ENCODE results near the gene BTBD19. TPM values are rescaled to one million over a fixed set of nuclear protein-coding genes. Genes with fewer than 3 reads are reported as not detected.
"Not testable (repeated sequence)": the region's sequence is repeated elsewhere in the genome, so short reads cannot be mapped to it uniquely, and the experiment has no call there.

Gene BTBD19
- total and polyA plus RNA-seq, 4 donors = 5.1 to 41.1 (median 36.9) TPM

GRCh38 chr1:44811234-44811633, 2.9 kb downstream of the BTBD19 start:
- Histone ChIP-seq H3K4me3 (ENCODE audit: low read length in 2 of 2) (no peak overlapping the region), H3K36me3 (ENCODE audit: control insufficient read depth in 1 of 2, insufficient read depth in 2 of 2, low read length in 1 of 2) (no peaks in the 10 kb centered on the region), H3K4me1 (ENCODE audit: control insufficient read depth in 1 of 2, insufficient read depth in 2 of 2, low read length in 2 of 2) (peaks cover 0 to 4% of the 10 kb centered on the region in 2 donors), H3K27ac (ENCODE audit: low read depth in 1 of 2, low read length in 2 of 2) (peak overlapping the region; percentile 23 to 56), H3K27me3 (ENCODE audit: control insufficient read depth in 1 of 2, insufficient read depth in 2 of 2, low read length in 1 of 2) (no peaks in the 10 kb centered on the region), H3K9me3 (ENCODE audit: control insufficient read depth, low read length) (no peaks in the 10 kb centered on the region)
- whole genome bisulfite sequencing, 2 donors = 57% methylated on average over 8 of the region's 8 CpGs
- intact Hi-C loops (cut with DNase I) = no loop called here
- DNase-seq (peak in 1 of 2 donors; percentile 26), ATAC-seq (ENCODE audit: low FRiP score) (no peak)

GRCh38 chr1:44812822-44813543, 4.7 kb downstream of the BTBD19 start:
- 80% methylated on average over 47 to 48 of the region's 48 CpGs for WGBS, 2 donors
- Histone ChIP-seq H3K9me3 (ENCODE audit: control insufficient read depth, low read length) (no peaks in the 10 kb centered on the region), H3K4me3 (ENCODE audit: low read length in 2 of 2) (no peak overlapping the region), H3K27ac (ENCODE audit: low read depth in 1 of 2, low read length in 2 of 2) (no peak overlapping the region), H3K4me1 (ENCODE audit: control insufficient read depth in 1 of 2, insufficient read depth in 2 of 2, low read length in 2 of 2) (peaks cover 0 to 4% of the 10 kb centered on the region in 2 donors), H3K36me3 (ENCODE audit: control insufficient read depth in 1 of 2, insufficient read depth in 2 of 2, low read length in 1 of 2) (no peaks in the 10 kb centered on the region), H3K27me3 (ENCODE audit: control insufficient read depth in 1 of 2, insufficient read depth in 2 of 2, low read length in 1 of 2) (no peaks in the 10 kb centered on the region)
- intact Hi-C loops (cut with DNase I) = no loop called here
- peak; percentile 55 to 80 for DNase-seq
- no peak for ATAC-seq (ENCODE audit: low FRiP score)

- ATAC-seq (ENCODE audit: low FRiP score); H3K4me1 ChIP-seq (ENCODE audit: control insufficient read depth in 1 of 2, insufficient read depth in 2 of 2, low read length in 2 of 2); H3K9me3 ChIP-seq (ENCODE audit: control insufficient read depth, low read length); intact Hi-C loops (cut with DNase I); H3K36me3 ChIP-seq (ENCODE audit: control insufficient read depth in 1 of 2, insufficient read depth in 2 of 2, low read length in 1 of 2); H3K27ac ChIP-seq (ENCODE audit: low read depth in 1 of 2, low read length in 2 of 2); H3K27me3 ChIP-seq (ENCODE audit: control insufficient read depth in 1 of 2, insufficient read depth in 2 of 2, low read length in 1 of 2); H3K4me3 ChIP-seq (ENCODE audit: low read length in 2 of 2): not testable (repeated sequence)
- WGBS, 2 donors = 89 to 94% methylated on average over 9 of the region's 9 CpGs
- peak; percentile 15 to 53 for DNase-seq
Observed at GRCh38 chr1:44815926-44816325, 7.6 kb downstream of the BTBD19 start.

GRCh38 chr1:44817307-44817706, 9.0 kb downstream of the BTBD19 start:
- ATAC-seq (ENCODE audit: low FRiP score) (no peak), DNase-seq (no peak)
- H3K4me3 ChIP-seq (ENCODE audit: low read length in 2 of 2) = no peak overlapping the region
- H3K9me3 ChIP-seq (ENCODE audit: control insufficient read depth, low read length) = no peaks in the 10 kb centered on the region
- intact Hi-C loops (cut with DNase I) = no loop called here
- H3K27ac ChIP-seq (ENCODE audit: low read depth in 1 of 2, low read length in 2 of 2) = no peak overlapping the region
- no peaks in the 10 kb centered on the region for H3K4me1 ChIP-seq (ENCODE audit: control insufficient read depth in 1 of 2, insufficient read depth in 2 of 2, low read length in 2 of 2)
- 89 to 94% methylated on average over 2 of the region's 2 CpGs for WGBS, 2 donors
- H3K27me3 ChIP-seq (ENCODE audit: control insufficient read depth in 1 of 2, insufficient read depth in 2 of 2, low read length in 1 of 2) = no peaks in the 10 kb centered on the region
- no peaks in the 10 kb centered on the region for H3K36me3 ChIP-seq (ENCODE audit: control insufficient read depth in 1 of 2, insufficient read depth in 2 of 2, low read length in 1 of 2)

GRCh38 chr1:44817771-44818495, 9.6 kb downstream of the BTBD19 start:
- WGBS, 2 donors = 95 to 96% methylated on average over 11 of the region's 11 CpGs
- Histone ChIP-seq H3K27ac (ENCODE audit: low read depth in 1 of 2, low read length in 2 of 2) (no peak overlapping the region), H3K9me3 (ENCODE audit: control insufficient read depth, low read length) (no peaks in the 10 kb centered on the region), H3K36me3 (ENCODE audit: control insufficient read depth in 1 of 2, insufficient read depth in 2 of 2, low read length in 1 of 2) (no peaks in the 10 kb centered on the region), H3K4me1 (ENCODE audit: control insufficient read depth in 1 of 2, insufficient read depth in 2 of 2, low read length in 2 of 2) (no peaks in the 10 kb centered on the region), H3K4me3 (ENCODE audit: low read length in 2 of 2) (no peak overlapping the region), H3K27me3 (ENCODE audit: control insufficient read depth in 1 of 2, insufficient read depth in 2 of 2, low read length in 1 of 2) (no peaks in the 10 kb centered on the region)
- peak; percentile 25 to 39 for DNase-seq
- ATAC-seq (ENCODE audit: low FRiP score) = no peak
- intact Hi-C loops (cut with DNase I) = no loop called here

- DNase-seq (no peak), ATAC-seq (ENCODE audit: low FRiP score) (no peak)
- peak overlapping the region; percentile 82 to 85 for H3K27ac ChIP-seq (ENCODE audit: low read depth in 1 of 2, low read length in 2 of 2)
- intact Hi-C loops (cut with DNase I) = no loop called here
- no peaks in the 10 kb centered on the region for H3K9me3 ChIP-seq (ENCODE audit: control insufficient read depth, low read length)
- H3K4me1 ChIP-seq (ENCODE audit: control insufficient read depth in 1 of 2, insufficient read depth in 2 of 2, low read length in 2 of 2) = no peaks in the 10 kb centered on the region
- WGBS, 2 donors = 0 to 1% methylated on average over 13 of the region's 13 CpGs
- peak overlapping the region; percentile 30 to 48 for H3K4me3 ChIP-seq (ENCODE audit: low read length in 2 of 2)
- no peaks in the 10 kb centered on the region for H3K27me3 ChIP-seq (ENCODE audit: control insufficient read depth in 1 of 2, insufficient read depth in 2 of 2, low read length in 1 of 2)
- H3K36me3 ChIP-seq (ENCODE audit: control insufficient read depth in 1 of 2, insufficient read depth in 2 of 2, low read length in 1 of 2) = no peaks in the 10 kb centered on the region
Observed at GRCh38 chr1:44819196-44819607, 10.9 kb downstream of the BTBD19 start.

GRCh38 chr1:44819608-44820327, 11.4 kb downstream of the BTBD19 start:
- no peaks in the 10 kb centered on the region for H3K4me1 ChIP-seq (ENCODE audit: control insufficient read depth in 1 of 2, insufficient read depth in 2 of 2, low read length in 2 of 2)
- intact Hi-C loops (cut with DNase I) = no loop called here
- DNase-seq = peak; percentile 85 to 90
- peak; percentile 93 for ATAC-seq (ENCODE audit: low FRiP score)
- H3K9me3 ChIP-seq (ENCODE audit: control insufficient read depth, low read length) = no peaks in the 10 kb centered on the region
- peak overlapping the region; percentile 15 to 56 for H3K4me3 ChIP-seq (ENCODE audit: low read length in 2 of 2)
- H3K36me3 ChIP-seq (ENCODE audit: control insufficient read depth in 1 of 2, insufficient read depth in 2 of 2, low read length in 1 of 2) = no peaks in the 10 kb centered on the region
- H3K27ac ChIP-seq (ENCODE audit: low read depth in 1 of 2, low read length in 2 of 2) = peak overlapping the region; percentile 85 to 96
- H3K27me3 ChIP-seq (ENCODE audit: control insufficient read depth in 1 of 2, insufficient read depth in 2 of 2, low read length in 1 of 2) = no peaks in the 10 kb centered on the region
- 0 to 1% methylated on average over 33 of the region's 33 CpGs for WGBS, 2 donors

GRCh38 chr1:44820328-44821239, 12.3 kb downstream of the BTBD19 start:
- DNase-seq = peak; percentile 43 to 55
- Histone ChIP-seq H3K27ac (ENCODE audit: low read depth in 1 of 2, low read length in 2 of 2) (peak overlapping the region; percentile 79 to 96), H3K4me1 (ENCODE audit: control insufficient read depth in 1 of 2, insufficient read depth in 2 of 2, low read length in 2 of 2) (no peaks in the 10 kb centered on the region), H3K4me3 (ENCODE audit: low read length in 2 of 2) (peak overlapping the region; percentile 15 to 56), H3K27me3 (ENCODE audit: control insufficient read depth in 1 of 2, insufficient read depth in 2 of 2, low read length in 1 of 2) (no peaks in the 10 kb centered on the region), H3K9me3 (ENCODE audit: control insufficient read depth, low read length) (no peaks in the 10 kb centered on the region), H3K36me3 (ENCODE audit: control insufficient read depth in 1 of 2, insufficient read depth in 2 of 2, low read length in 1 of 2) (no peaks in the 10 kb centered on the region)
- intact Hi-C loops (cut with DNase I) = no loop called here
- 20 to 23% methylated on average over 25 of the region's 25 CpGs for WGBS, 2 donors
- ATAC-seq (ENCODE audit: low FRiP score) = peak; percentile 44

Measured in aorta (tissue), 5 donors.